GM21576 (cell line): ENCODE measurements around the gene TACC2.

Experiments
- ATAC-seq: cut with Tn5 transposase; IDR thresholded peaks from one replicate; pipeline ENCODE4 v1.9.1; 2021; ENCODE audit warnings: mild to moderate bottlenecking, moderate library complexity; ENCODE audit not compliant: unreplicated experiment

The TACC2 gene

GRCh38 chr10:122245897-122246296 lies 256.9 kb downstream of the TACC2 start:
- ATAC-seq, result no peak

GRCh38 chr10:122246830-122247520 lies 258.0 kb downstream of the TACC2 start:
- ATAC-seq, result no peak

GRCh38 chr10:122248356-122249302 lies 259.7 kb downstream of the TACC2 start:
- no peak for ATAC-seq

- no peak for ATAC-seq
Measured at GRCh38 chr10:122249303-122249850, 260.4 kb downstream of the TACC2 start.

GRCh38 chr10:122249991-122250750 lies 261.2 kb downstream of the TACC2 start:
- no peak for ATAC-seq

GRCh38 chr10:122251459-122252255 lies 262.7 kb downstream of the TACC2 start:
- ATAC-seq, result no peak

- no peak for ATAC-seq
Measured at GRCh38 chr10:122252805-122253204, 263.8 kb downstream of the TACC2 start.

- no peak for ATAC-seq
Measured at GRCh38 chr10:122253605-122254004, 264.6 kb downstream of the TACC2 start.

GRCh38 chr10:122254831-122255230 lies 265.9 kb downstream of the TACC2 start:
- no peak for ATAC-seq

GRCh38 chr10:122255509-122256301 lies 266.7 kb downstream of the TACC2 start:
- no peak for ATAC-seq

GRCh38 chr10:122257041-122257440 lies 268.1 kb downstream of the TACC2 start:
- ATAC-seq, result no peak

GRCh38 chr10:122258136-122259074 lies 269.4 kb downstream of the TACC2 start:
- no peak for ATAC-seq

GRCh38 chr10:122259075-122259466 lies 270.1 kb downstream of the TACC2 start:
- no peak for ATAC-seq

- ATAC-seq, result no peak
Measured at GRCh38 chr10:122261584-122261983, 272.6 kb downstream of the TACC2 start.

- ATAC-seq, result no peak
Measured at GRCh38 chr10:122263971-122264370, 275.0 kb downstream of the TACC2 start.

GRCh38 chr10:122264436-122264835 lies 275.5 kb downstream of the TACC2 start:
- no peak for ATAC-seq

GRCh38 chr10:122264931-122265330 lies 276.0 kb downstream of the TACC2 start:
- no peak for ATAC-seq

- no peak for ATAC-seq
Measured at GRCh38 chr10:122265896-122266295, 276.9 kb downstream of the TACC2 start.
